Stimulated activated CD4-positive, alpha-beta T cell treated with anti-CD3 and anti-CD28 coated beads, Interleukin-4, amount 100 ng/mL, for 4 hours (primary cell): Measurements from ENCODE around the gene PPP1R18.

Experiments used
- DNase-seq, 2 experiments: peaks; one replicate each; pipeline ENCODE4 v3.0.0-alpha.2; 2020

The PPP1R18 gene

DNA sequence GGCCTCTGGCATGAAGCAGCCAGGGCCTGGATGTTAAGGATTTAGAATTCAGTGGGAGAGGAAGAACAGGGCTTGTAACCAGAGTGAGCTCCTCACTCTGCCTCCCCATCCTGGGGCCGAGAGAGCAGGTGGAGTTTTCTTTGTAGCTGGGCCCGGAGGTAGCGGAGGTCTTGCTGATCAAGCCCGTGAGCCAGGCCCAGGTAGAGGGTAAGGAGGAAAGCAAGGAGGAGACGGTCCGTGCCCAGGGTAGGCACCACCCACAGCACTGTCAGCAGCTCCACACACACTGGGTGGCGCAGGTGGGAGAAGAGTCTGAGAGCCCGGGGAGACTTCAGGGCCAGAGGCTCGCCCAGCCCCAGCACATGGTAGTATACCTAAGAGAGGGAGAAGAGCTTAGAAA, 2.1 kb upstream of the PPP1R18 start:
- no peak for DNase-seq

DNA sequence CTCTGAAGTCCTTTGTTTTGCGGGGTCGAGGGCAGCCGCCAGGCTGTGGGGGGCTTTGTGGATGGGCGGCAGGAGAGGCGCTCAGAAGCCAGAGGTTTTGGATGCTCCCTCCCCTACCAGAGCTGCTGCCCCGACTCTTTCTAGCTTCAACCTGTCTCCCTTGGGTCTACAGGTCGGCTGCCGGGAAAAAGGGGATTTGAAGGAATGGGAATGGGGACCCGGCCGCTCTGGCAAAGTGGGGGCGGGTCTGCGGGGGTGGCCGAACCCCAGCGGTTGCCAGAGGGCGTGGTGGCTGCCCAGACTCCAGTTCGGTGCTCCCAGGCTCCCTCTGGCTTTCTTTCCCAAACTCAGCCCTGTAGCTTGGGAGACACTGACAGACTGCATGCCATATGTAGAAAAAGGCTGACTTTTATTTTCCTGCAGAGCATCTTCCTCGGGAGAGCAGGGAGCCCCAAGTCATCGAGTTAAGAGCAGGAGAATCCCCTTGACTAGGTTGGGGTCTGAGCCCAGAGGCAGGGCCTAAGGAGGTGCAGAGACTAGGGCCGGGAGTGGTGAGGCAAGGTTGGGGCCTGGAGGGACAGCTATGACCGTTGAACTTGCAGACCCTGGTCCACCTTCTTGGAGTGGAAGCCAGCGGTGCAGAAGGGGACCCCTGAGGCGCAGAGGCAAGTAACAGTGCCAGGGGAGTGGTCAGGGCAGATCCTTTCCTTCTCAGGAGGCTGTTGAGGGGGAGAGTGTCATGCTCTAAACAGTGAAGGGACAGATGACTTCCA, 1.4 kb upstream of the PPP1R18 start:
- no peak for DNase-seq

GRCh38 chr6:30686908-30687658, 638 bp upstream of the PPP1R18 start:
- DNase-seq: peak; percentile 78 to 83

GRCh38 chr6:30685157-30686008, 1.1 kb downstream of the PPP1R18 start:
- no peak for DNase-seq

DNA sequence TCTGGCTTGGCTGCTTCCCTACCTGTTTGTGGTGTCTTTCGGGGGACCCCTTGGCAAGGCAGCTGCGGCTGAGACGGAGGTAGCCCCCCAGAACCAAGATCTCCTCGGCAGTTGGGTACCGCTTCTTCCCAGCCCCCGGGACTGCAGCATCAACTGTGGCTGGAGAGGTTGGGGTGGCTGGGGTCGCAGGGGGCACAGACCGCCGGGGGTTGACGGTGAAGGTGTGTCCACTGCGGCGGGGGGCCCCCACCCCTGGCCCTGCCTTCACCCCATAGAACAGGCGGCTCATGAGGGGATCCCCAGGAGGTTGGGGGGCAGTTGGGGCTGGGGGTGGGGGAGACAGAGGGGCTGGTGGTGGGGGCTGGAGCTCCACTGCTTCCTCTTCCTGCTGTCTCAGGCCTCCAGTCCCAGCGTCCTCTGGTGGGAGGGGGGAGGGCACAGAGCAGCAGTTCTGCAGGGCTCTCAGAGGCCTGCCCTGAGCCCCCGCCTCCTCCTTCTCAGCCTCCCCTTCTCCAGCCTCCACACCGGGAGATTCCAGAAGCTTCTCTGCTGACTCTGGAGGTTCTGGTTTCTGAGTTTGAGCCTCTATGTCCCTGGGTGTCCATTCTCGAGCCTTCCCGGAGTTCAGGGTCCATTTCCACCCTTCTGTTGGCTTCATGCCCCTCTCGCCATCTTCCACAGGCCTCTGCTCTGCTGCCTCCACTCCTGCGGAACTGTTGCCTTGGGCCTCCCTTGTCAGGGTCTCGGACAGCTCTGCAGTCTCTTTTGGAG, 1.9 kb downstream of the PPP1R18 start:
- peak; percentile 59 to 62 for DNase-seq

DNA sequence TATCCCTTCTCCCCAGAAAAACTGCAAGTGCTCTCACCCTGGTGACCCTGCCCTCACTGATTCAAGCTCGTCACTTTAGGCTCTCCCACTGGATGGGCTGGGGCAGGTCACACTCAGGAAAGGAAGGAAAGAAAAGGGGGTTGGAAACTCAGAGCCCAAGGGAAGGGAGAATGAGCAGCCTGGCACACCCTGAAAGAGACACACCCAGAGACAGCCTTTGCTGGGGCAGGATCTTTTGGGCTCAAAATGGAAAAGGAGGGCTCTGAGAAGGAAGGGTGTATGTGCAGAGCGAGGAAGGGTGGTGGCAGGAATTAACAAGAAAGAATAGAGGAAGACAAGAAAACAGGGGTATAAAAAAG, 2.5 kb downstream of the PPP1R18 start:
- DNase-seq: no peak

GRCh38 chr6:30683183-30683979, 3.1 kb downstream of the PPP1R18 start:
- no peak for DNase-seq

DNA sequence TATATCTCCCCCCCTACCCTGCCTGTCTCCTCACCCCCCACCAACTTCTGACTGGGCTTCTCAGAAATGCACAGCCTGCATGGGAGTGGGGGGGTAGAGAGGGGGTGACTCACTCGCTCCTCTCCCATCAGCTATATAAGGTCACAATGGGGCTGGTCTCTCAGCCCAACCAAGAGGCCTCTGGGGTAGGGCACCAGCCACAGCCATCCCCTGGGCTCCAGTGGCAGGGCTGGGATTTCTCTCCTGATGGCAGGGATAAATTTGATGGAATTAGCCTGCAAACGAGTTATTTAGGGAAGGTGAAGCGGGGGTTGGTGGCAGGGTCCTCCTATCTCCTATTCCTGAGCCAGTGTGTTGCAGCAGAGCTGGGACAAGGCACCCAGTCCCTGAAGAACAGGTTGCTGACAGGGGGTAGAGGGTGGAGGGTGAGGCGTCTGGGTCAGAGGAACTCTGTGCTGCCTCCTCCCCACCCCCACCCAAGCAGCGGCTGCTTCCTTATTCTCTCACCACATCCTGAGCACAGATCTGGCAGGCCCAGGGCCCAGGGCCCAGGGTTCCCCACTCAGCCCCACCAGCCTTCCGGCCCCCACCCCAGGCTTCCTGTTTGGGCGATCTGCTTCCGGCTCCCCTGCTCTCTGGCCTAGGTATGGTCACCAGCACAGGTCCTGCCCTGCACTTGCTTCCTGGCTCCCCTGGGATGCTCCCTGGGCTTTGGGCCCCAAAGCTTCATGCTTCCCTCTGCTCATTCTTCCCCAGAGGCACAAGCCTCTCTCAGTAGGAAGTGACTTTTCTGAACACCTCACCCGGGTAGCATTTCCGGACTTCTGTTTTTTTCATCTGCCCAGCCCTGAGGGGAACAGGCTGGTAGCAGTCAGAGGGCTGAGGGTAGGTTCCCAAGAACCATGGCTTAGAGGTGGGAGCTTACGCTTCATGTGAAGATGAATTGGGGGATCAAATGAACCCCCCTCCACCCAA, 4.0 kb downstream of the PPP1R18 start:
- DNase-seq: peak; percentile 72 to 89

DNA sequence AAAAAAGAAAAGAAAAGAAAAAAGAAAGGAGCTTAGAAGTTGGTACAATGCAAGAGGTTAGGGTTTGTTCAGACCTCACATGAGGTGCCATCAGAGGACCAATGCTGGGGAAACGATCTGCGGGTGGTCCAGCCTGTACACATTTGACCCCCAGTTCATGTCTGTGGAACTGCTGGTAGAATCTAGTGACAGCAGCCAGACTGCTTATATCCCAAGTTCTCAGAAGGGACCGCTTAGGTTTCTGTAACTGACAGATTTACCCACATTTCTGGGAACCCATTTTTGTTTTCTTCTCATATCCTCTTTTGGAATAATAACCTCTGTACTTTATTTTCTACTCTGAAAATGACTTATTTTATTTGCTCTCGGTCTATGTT, 4.7 kb downstream of the PPP1R18 start:
- no peak for DNase-seq

DNA sequence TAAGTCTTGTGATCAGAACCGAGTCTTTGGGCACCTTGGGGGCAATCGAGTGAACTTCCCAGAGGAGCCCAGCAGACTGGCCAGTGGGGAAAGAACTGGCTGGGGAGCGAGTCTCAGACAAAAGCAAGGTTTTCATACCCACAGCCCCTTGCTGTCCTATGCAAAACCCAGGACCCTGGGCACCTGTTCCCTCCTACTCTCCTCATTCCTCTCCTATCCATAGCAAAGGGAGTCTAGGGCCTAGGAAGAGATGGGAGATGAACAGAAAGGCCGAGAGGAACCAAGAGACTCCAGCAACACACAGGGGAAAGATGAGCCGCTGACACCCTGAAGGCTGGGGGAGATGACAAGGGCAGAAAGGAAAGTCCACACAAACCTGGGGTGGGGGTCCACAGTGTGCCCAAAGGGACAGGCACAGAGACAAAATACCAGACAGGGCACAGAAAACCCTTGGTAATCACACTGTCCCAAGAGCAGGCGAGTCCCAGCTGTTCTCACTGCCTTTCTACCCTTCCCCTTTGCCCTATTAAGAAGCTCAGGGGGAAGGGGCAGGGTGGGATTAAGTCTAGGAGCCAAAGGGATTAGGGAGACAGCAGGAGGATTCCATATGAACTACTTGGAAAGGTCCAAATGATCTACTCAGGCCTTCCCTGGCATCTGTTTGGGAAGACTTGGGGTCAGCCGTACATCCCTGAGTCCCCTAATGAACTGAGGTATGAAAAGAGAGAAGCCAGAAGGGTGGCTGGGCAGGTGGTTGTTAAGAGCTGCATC, 6.5 kb downstream of the PPP1R18 start:
- no peak for DNase-seq

DNA sequence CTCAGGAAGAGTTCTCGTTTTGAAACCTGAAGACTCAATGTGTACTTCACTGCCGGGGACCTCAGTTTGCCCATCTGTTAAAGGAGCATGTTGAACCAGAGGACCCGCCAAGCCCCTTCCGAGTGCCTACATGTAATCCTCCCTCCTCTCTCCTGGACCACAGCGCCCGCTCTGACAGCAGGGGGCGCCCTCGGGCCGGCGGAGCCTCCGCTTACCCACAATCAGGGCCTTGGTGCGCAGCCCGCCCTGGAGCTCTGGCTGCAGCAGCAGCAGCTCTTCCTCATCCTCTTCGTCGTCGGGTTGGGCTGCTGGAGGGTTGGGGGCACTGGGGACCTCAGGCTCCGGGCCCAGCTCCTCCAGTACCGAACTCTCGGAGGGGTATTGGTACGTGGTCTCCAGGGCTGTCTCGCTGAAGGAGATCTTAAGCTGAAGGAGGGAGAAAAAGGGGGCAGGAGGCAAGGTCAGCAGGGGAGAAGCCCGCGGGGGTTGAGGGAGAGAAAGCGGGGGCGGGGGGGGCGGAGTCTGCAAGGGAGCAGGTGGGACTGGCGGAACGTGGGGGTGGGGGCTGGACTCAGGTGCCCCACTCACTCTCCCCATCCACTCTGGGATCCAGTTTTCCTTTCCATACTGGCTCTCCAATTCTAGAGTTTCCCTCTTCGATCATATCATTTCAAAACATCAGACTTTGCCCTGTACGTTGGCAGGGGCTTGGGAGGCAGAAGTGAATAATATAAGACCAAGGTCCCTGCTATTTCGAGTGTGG, 7.3 kb downstream of the PPP1R18 start:
- peak; percentile 86 to 91 for DNase-seq

- no peak for DNase-seq
These were observed 9.7 kb downstream of the PPP1R18 start for GRCh38 chr6:30676660-30677285.

- DNase-seq: peak; percentile 86
These were observed 13.8 kb downstream of the PPP1R18 start, which contains the start of gene DHX16 for GRCh38 chr6:30672445-30673253. Gene DHX16 (minus strand): TSS chr6:30673006. CDS start chr6:30672841, 165 bp downstream.

DNA sequence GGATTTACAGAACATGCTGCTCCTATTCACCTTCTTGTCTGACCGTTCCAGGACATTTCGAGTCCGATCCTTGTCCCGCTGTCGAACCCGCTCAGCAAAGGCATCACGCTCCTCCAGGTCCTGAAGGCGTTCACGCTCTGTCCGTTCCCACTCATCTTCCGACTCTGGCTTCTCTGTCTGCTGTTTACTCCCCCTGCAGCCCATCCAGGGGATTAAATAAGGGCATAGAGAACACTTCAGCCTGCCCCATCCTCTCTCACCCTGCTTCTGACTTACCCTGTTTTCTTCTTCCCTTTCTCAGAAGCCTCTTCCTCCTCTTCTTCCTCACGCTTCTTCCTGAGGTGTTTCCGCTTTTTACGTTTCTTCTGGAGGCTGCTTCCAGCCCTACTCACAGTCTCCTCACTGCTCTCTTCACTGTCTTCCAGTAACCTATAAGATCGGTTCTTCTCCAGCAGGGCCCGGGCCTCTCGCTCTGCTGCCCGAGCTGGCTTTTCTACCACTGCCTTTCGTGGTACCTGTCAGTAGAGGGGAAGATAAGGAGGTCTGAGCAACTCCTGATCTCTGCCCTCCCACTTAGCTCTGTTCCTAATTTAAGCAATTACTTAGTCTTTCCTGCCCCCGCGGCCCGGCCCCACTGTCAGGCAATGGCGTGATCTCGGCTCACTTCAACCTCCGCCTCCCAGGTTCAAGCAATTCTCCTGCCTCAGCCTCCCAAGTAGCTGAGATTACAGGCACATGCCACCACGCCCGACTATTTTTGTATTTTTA, 15.5 kb downstream of the PPP1R18 start:
- no peak for DNase-seq

DNA sequence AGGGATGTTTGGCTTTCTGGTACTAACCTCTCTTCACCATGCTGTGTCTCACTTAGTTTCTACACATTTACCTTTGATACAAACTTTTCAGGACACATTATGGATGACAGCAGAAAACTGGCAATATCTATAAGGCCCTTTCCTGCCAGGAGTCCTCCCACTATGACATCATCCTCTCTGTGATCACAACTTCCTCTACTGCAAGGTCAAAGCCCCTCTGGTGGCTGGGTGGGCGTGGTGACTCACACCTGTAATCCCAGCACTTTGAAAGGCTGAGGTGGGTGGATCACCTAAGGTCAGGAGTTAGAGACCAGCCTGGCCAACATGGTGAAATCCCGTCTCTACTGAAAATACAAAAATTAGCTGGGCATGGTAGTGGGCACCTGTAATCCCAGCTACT, 20.1 kb downstream of the PPP1R18 start:
- peak in 1 of 2 experiments; percentile 69 for DNase-seq

- DNase-seq: no peak
These were observed 21.3 kb downstream of the PPP1R18 start for GRCh38 chr6:30664994-30665767.
